Smooth muscle cell of the brain vasculature (primary cell): ENCODE measurements around the gene AGMAT.
A peak's percentile ranks its signal among the peaks of the same experiment; 100 is the strongest.

Source experiments
- DNase-seq: peaks from one replicate; pipeline ENCODE4 v3.0.0-alpha.2; 2012; ENCODE audit warnings: low read depth, low spot score

Gene AGMAT

GRCh38 chr1:15524283-15525049, 60.4 kb downstream of the AGMAT start:
- peak; percentile 94 for DNase-seq

GRCh38 chr1:15524021-15524282, 60.9 kb downstream of the AGMAT start, which contains the start of gene CASP9:
CASP9 (minus strand) TSS chr1:15524215; CDS start chr1:15524200, 15 bp downstream.
- DNase-seq: no peak

- DNase-seq: peak; percentile 10
These were observed 61.5 kb downstream of the AGMAT start for GRCh38 chr1:15523104-15524020.

DNA sequence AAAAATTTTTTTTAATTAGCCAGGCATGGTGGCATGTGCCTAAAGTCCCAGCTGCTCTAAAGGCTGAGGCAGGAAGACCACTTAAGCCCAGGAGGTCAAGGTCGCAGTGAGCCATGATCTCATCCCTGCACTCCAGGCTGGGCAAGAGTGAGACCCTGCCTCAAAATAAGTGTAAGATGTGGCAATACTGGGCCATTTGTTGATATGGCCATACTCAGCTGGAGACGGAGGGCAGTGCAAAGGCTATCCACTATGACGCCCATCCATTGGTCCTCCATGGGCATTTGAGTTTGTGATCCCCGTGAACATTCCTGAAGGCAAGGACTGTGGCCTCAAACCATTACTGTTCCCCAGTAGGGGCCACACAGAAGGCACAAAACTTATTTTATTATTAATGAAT, 62.3 kb downstream of the AGMAT start:
- DNase-seq: no peak
